ENCODE measurements around the gene LRBA. TPM values are rescaled to one million over a fixed set of nuclear protein-coding genes. Genes with fewer than 3 reads are reported as not detected.

Gene LRBA
- total RNA-seq, 1 donor from 2014 or later: 28.2 TPM

- no peak for DNase-seq (ENCODE audit: low read depth, low spot score)
- no peak overlapping the region for H3K27ac Mint-ChIP-seq (ENCODE audit: unreplicated experiment)
- H3K36me3 Mint-ChIP-seq (ENCODE audit: low read depth): peaks cover 35% of the 10 kb centered on the region
- H3K27me3 Mint-ChIP-seq (ENCODE audit: low read depth): no peaks in the 10 kb centered on the region
- peaks cover 7% of the 10 kb centered on the region for H3K9me3 Mint-ChIP-seq
- H3K4me3 Mint-ChIP-seq: no peak overlapping the region
- peaks cover 6% of the 10 kb centered on the region for H3K4me1 Mint-ChIP-seq
- no peak for TF ChIP-seq CTCF (conservative IDR thresholded peaks at IDR 0.05)
Measured at GRCh38 chr4:150906987-150907633, 108.0 kb downstream of the LRBA start.

- Mint-ChIP-seq H3K4me3 (no peak overlapping the region), H3K27me3 (ENCODE audit: low read depth) (no peaks in the 10 kb centered on the region), H3K4me1 (peaks cover 6% of the 10 kb centered on the region), H3K36me3 (ENCODE audit: low read depth) (peaks cover 16% of the 10 kb centered on the region), H3K9me3 (no peaks in the 10 kb centered on the region), H3K27ac (ENCODE audit: unreplicated experiment) (no peak overlapping the region)
- no peak for DNase-seq (ENCODE audit: low read depth, low spot score)
- TF ChIP-seq CTCF (conservative IDR thresholded peaks at IDR 0.05): no peak
Measured at GRCh38 chr4:150904671-150905070, 110.4 kb downstream of the LRBA start.

GRCh38 chr4:150903603-150904002 lies 111.5 kb downstream of the LRBA start:
- H3K4me1 Mint-ChIP-seq: peaks cover 6% of the 10 kb centered on the region

GRCh38 chr4:150896497-150896896 lies 118.6 kb downstream of the LRBA start:
- no peaks in the 10 kb centered on the region for H3K4me1 Mint-ChIP-seq
- H3K36me3 Mint-ChIP-seq (ENCODE audit: low read depth): peaks cover 4% of the 10 kb centered on the region
- peaks cover 3% of the 10 kb centered on the region for H3K9me3 Mint-ChIP-seq
- H3K27me3 Mint-ChIP-seq (ENCODE audit: low read depth): no peaks in the 10 kb centered on the region
- no peak for DNase-seq (ENCODE audit: low read depth, low spot score)
- no peak for TF ChIP-seq CTCF (conservative IDR thresholded peaks at IDR 0.05)
- H3K27ac Mint-ChIP-seq (ENCODE audit: unreplicated experiment): no peak overlapping the region
- no peak overlapping the region for H3K4me3 Mint-ChIP-seq

More at GRCh38 chr4:150903603-150904002, 111.5 kb downstream of the LRBA start:
- Mint-ChIP-seq H3K36me3 (ENCODE audit: low read depth) (peaks cover 11% of the 10 kb centered on the region), H3K4me3 (no peak overlapping the region), H3K27me3 (ENCODE audit: low read depth) (no peaks in the 10 kb centered on the region), H3K27ac (ENCODE audit: unreplicated experiment) (no peak overlapping the region), H3K9me3 (no peaks in the 10 kb centered on the region)
- no peak for DNase-seq (ENCODE audit: low read depth, low spot score)
- no peak for TF ChIP-seq CTCF (conservative IDR thresholded peaks at IDR 0.05)

- no peak overlapping the region for H3K4me3 Mint-ChIP-seq
- no peaks in the 10 kb centered on the region for H3K4me1 Mint-ChIP-seq
- H3K27me3 Mint-ChIP-seq (ENCODE audit: low read depth): no peaks in the 10 kb centered on the region
- TF ChIP-seq CTCF (conservative IDR thresholded peaks at IDR 0.05): no peak
- H3K27ac Mint-ChIP-seq (ENCODE audit: unreplicated experiment): no peak overlapping the region
- H3K9me3 Mint-ChIP-seq: peaks cover 3% of the 10 kb centered on the region
- no peak for DNase-seq (ENCODE audit: low read depth, low spot score)
- peaks cover 7% of the 10 kb centered on the region for H3K36me3 Mint-ChIP-seq (ENCODE audit: low read depth)
Measured at GRCh38 chr4:150890246-150890645, 124.8 kb downstream of the LRBA start.
